A673 (cell line): ENCODE results near the gene SMAD3.

Experiments used
- CTCF ChIP-seq: fragments of 300-800, 200-600 bp; sonication (generic); conservative IDR thresholded peaks from 2 replicates; pipeline ENCODE4 v1.5.1; 2017; ENCODE audit warnings: low read depth, mild to moderate bottlenecking, antibody characterized with exemption, low read length, moderate library complexity, mixed read lengths
- EZH2 ChIP-seq: fragments of 200-600 bp; sonication (generic); IDR thresholded peaks from 2 replicates; pipeline ENCODE4 v1.6.1; 2017; ENCODE audit warnings: borderline replicate concordance, low read depth, mild to moderate bottlenecking, mixed read lengths, antibody characterized with exemption, low read length; ENCODE audit not compliant: poor library complexity, severe bottlenecking

GRCh38 chr15:67126551-67127330 is 61.3 kb downstream of the SMAD3 start:
- TF ChIP-seq CTCF (no peak), EZH2 (no peak)
